HCT116 (cell line): ENCODE data around the gene CD40LG. TPM values are rescaled to one million over a fixed set of nuclear protein-coding genes. Genes with fewer than 3 reads are reported as not detected.

Experiments used
- ATAC-seq: fragments of 200-7000 bp; cut with Tn5 transposase; 2 replicates; pipeline ENCODE4 v1.9.1; 2020; ENCODE audit warnings: mild to moderate bottlenecking, moderate library complexity
- BruUV-seq: library from RNA; stranded (reverse); fragments of 400-500 nt; replicated peaks from 2 replicates; lab custom pipeline; 2021; lab: Mats Ljungman, UMichigan
- CTCF ChIA-PET: fragments of 300-600 bp; sonication (Branson Sonifier 250); formaldehyde crosslinking; loops from one replicate; lab custom pipeline; 2021; ENCODE audit warnings: antibody characterized with exemption; lab: Charles Lee
- POLR2A ChIA-PET: fragments of 300-600, 350-600 bp; sonication (Branson Sonifier 250); formaldehyde crosslinking; loops from one replicate; lab custom pipeline; 2021; ENCODE audit warnings: antibody characterized with exemption; lab: Charles Lee
- RAD21 ChIA-PET, 2 experiments: fragments of 300-600 bp; sonication (Branson Sonifier 250); formaldehyde crosslinking; loops; one replicate each; lab custom pipeline; 2023; ENCODE audit warnings: low total read pairs in 2 of 2; ENCODE audit not compliant: uncharacterized antibody in 2 of 2, unreplicated experiment in 2 of 2, low non-redundant PET in 1 of 2; lab: Charles Lee
- DNase-seq: peaks from one replicate; pipeline ENCODE4 v3.0.0-alpha.2; 2010; ENCODE audit warnings: low read depth, low spot score
- H2AFZ ChIP-seq: fragments of 200-600 bp; shearing (Covaris generic), sonication (generic); 2 replicates; pipeline ENCODE4 v1.6.1; 2017; ENCODE audit warnings: low read depth, mixed run types, mixed read lengths, antibody characterized with exemption, low read length; ENCODE audit not compliant: poor library complexity, severe bottlenecking
- H3K27ac ChIP-seq: 2 replicates; pipeline ENCODE4 v1.5.1; 2012; ENCODE audit warnings: low read depth, low read length
- H3K27me3 ChIP-seq: fragments of 200-600 bp; sonication (generic); 2 replicates; pipeline ENCODE4 v1.6.1; 2016; ENCODE audit warnings: mixed run types, low read length, mixed read lengths; ENCODE audit not compliant: insufficient read depth
- H3K36me3 ChIP-seq, 2 experiments: fragments of 200-500 bp in 1 of 2; fragments of 200-600 bp in 1 of 2; sonication (Bioruptor generic) in 1 of 2; sonication (generic) in 1 of 2; 2 replicates each; pipeline versions ENCODE4 v1.5.1 to v1.6.1; 2014 to 2016; ENCODE audit warnings: low read length in 2 of 2, inconsistent platforms in 1 of 2, mixed read lengths in 1 of 2, mixed run types in 1 of 2; ENCODE audit not compliant: insufficient read depth in 2 of 2, control insufficient read depth in 1 of 2
- H3K4me1 ChIP-seq, 2 experiments: fragments of 200-600 bp in 1 of 2; sonication (generic) in 1 of 2; 2 replicates each; pipeline versions ENCODE4 v1.5.1 to v1.6.1; 2012 to 2017; ENCODE audit warnings: low read length in 2 of 2, inconsistent platforms in 1 of 2, mild to moderate bottlenecking in 1 of 2, mixed read lengths in 1 of 2, mixed run types in 1 of 2, moderate library complexity in 1 of 2; ENCODE audit not compliant: insufficient read depth in 2 of 2, control insufficient read depth in 1 of 2
- H3K4me2 ChIP-seq: fragments of 200-600 bp; sonication (generic); 2 replicates; pipeline ENCODE4 v1.6.1; 2017; ENCODE audit warnings: mixed run types, low read length, mixed read lengths
- H3K4me3 ChIP-seq, 2 experiments: fragments of 200-600 bp in 1 of 2; sonication (generic) in 1 of 2; replicated peaks in 1 of 2; 2 replicates each; pipeline ENCODE4 v1.5.1; 2011 to 2016; ENCODE audit warnings: low read length in 2 of 2, control low read depth in 1 of 2, low read depth in 1 of 2, mild to moderate bottlenecking in 1 of 2, mixed read lengths in 1 of 2, mixed run types in 1 of 2
- H3K79me2 ChIP-seq: fragments of 200-600 bp; sonication (generic); 2 replicates; pipeline ENCODE4 v1.6.1; 2017; ENCODE audit warnings: mild to moderate bottlenecking, mixed run types, low read length, moderate library complexity, mixed read lengths; ENCODE audit not compliant: insufficient read depth
- H3K9ac ChIP-seq: fragments of 200-600 bp; sonication (generic); 2 replicates; pipeline ENCODE4 v1.6.1; 2016; ENCODE audit warnings: low read length, mixed read lengths
- H3K9me2 ChIP-seq: fragments of 200-600 bp; sonication (generic), shearing (Covaris generic); 2 replicates; pipeline ENCODE4 v1.6.1; 2017; ENCODE audit warnings: mixed run types, mild to moderate bottlenecking, moderate library complexity; ENCODE audit not compliant: insufficient read depth
- H3K9me3 ChIP-seq, 2 experiments: fragments of 200-500 bp in 1 of 2; fragments of 200-600 bp in 1 of 2; sonication (Bioruptor generic) in 1 of 2; sonication (generic) in 1 of 2; 2 replicates each; pipeline ENCODE4 v1.6.1; 2014 to 2017; ENCODE audit warnings: low read length in 2 of 2, mixed read lengths in 2 of 2, inconsistent platforms in 1 of 2, low read depth in 1 of 2, mild to moderate bottlenecking in 1 of 2, mixed run types in 1 of 2, moderate library complexity in 1 of 2; ENCODE audit not compliant: control insufficient read depth in 1 of 2, insufficient read depth in 1 of 2
- H4K20me1 ChIP-seq: fragments of 200-600 bp; sonication (generic), shearing (Covaris generic); 2 replicates; pipeline ENCODE4 v1.6.1; 2017; ENCODE audit warnings: mixed run types, mild to moderate bottlenecking, moderate library complexity; ENCODE audit not compliant: insufficient read depth
- CBX3 ChIP-seq: IDR thresholded peaks from 2 replicates; pipeline ENCODE4 v1.6.1; 2012; ENCODE audit warnings: low read depth
- EGR1 ChIP-seq: IDR thresholded peaks from 2 replicates; pipeline ENCODE4 v1.6.1; 2012; ENCODE audit warnings: low read depth
- ELF1 ChIP-seq: IDR thresholded peaks from 2 replicates; pipeline ENCODE4 v1.6.1; 2012; ENCODE audit warnings: low read depth, borderline replicate concordance
- EZH2phosphoT487 ChIP-seq: fragments of 200-600 bp; IDR thresholded peaks from 2 replicates; pipeline ENCODE4 v1.6.1; 2018; ENCODE audit warnings: antibody characterized with exemption, borderline replicate concordance
- FOSL1 ChIP-seq: IDR thresholded peaks from 2 replicates; pipeline ENCODE4 v1.6.1; 2012; ENCODE audit warnings: low read depth
- JUND ChIP-seq: IDR thresholded peaks from 2 replicates; pipeline ENCODE4 v1.6.1; 2012
- POLR2A ChIP-seq: IDR thresholded peaks from 2 replicates; pipeline ENCODE4 v1.7.0; 2011; ENCODE audit warnings: borderline replicate concordance; ENCODE audit not compliant: insufficient read depth, insufficient read length; ENCODE audit errors: extremely low read depth
- POLR2AphosphoS5 ChIP-seq: IDR thresholded peaks from 2 replicates; pipeline ENCODE4 v1.6.1; 2011; ENCODE audit warnings: mild to moderate bottlenecking, low read depth, low read length, moderate library complexity
- RAD21 ChIP-seq: IDR thresholded peaks from 2 replicates; pipeline ENCODE4 v1.6.1; 2012; ENCODE audit warnings: low read depth, mild to moderate bottlenecking
- SIN3A ChIP-seq: IDR thresholded peaks from 2 replicates; pipeline ENCODE4 v1.6.1; 2012; ENCODE audit warnings: low read depth
- SRF ChIP-seq: IDR thresholded peaks from 2 replicates; pipeline ENCODE4 v1.6.1; 2012; ENCODE audit warnings: low read depth
- TCF7L2 ChIP-seq: IDR thresholded peaks from 2 replicates; pipeline ENCODE4 v1.7.0; 2011; ENCODE audit warnings: borderline replicate concordance, inconsistent platforms; ENCODE audit not compliant: insufficient read depth, insufficient read length; ENCODE audit errors: extremely low read depth
- YY1 ChIP-seq: IDR thresholded peaks from 2 replicates; pipeline ENCODE4 v1.6.1; 2011; ENCODE audit warnings: low read length, low read depth, moderate library complexity, mild to moderate bottlenecking; ENCODE audit not compliant: insufficient replicate concordance; ENCODE audit errors: extremely low read depth
- ZBTB33 ChIP-seq: IDR thresholded peaks from 2 replicates; pipeline ENCODE4 v1.6.1; 2011; ENCODE audit warnings: mild to moderate bottlenecking, low read length, moderate library complexity; ENCODE audit not compliant: insufficient replicate concordance; ENCODE audit errors: extremely low read depth
- ZFX ChIP-seq: fragments of 450-650 bp; IDR thresholded peaks from 2 replicates; pipeline ENCODE4 v1.6.1; 2017
- ZNF274 ChIP-seq: fragments of 200-500 bp; sonication (Bioruptor generic); IDR thresholded peaks from 2 replicates; pipeline ENCODE4 v1.6.1; 2014; ENCODE audit warnings: mild to moderate bottlenecking, low read depth, low read length, inconsistent platforms
- intact Hi-C: fragments of 100-400 bp; cut with micrococcal nuclease; formaldehyde crosslinking; loops from 2 replicates; pipeline ENCODE4 v1.10.0; 2022
- total RNA-seq: library from RNA; stranded (reverse); gene quantifications from one replicate; pipeline ENCODE4 v1.2.1, GENCODE V29; 2021; ENCODE audit not compliant: unreplicated experiment
- TF ChIP-seq, protein P1 (sequence below): IDR thresholded peaks from 2 replicates; pipeline ENCODE4 v1.6.1; 2012; ENCODE audit warnings: low read depth
- TF ChIP-seq, protein P2 (sequence below), 3 experiments: fragments of 200-600 bp in 1 of 3; sonication (generic) in 1 of 3; IDR thresholded peaks in 2 of 3; conservative IDR thresholded peaks in 1 of 3; 2 replicates each; pipeline ENCODE4 v1.5.1; 2012 to 2017; ENCODE audit warnings: low read depth in 2 of 3, low read length in 2 of 3, antibody characterized with exemption in 1 of 3, borderline replicate concordance in 1 of 3, control low read depth in 1 of 3, mild to moderate bottlenecking in 1 of 3, mixed read lengths in 1 of 3, mixed run types in 1 of 3, moderate library complexity in 1 of 3; ENCODE audit not compliant: insufficient read depth in 1 of 3

CD40LG gene
- total RNA-seq, 1 experiment from 2014 or later, result not detected

DNA sequence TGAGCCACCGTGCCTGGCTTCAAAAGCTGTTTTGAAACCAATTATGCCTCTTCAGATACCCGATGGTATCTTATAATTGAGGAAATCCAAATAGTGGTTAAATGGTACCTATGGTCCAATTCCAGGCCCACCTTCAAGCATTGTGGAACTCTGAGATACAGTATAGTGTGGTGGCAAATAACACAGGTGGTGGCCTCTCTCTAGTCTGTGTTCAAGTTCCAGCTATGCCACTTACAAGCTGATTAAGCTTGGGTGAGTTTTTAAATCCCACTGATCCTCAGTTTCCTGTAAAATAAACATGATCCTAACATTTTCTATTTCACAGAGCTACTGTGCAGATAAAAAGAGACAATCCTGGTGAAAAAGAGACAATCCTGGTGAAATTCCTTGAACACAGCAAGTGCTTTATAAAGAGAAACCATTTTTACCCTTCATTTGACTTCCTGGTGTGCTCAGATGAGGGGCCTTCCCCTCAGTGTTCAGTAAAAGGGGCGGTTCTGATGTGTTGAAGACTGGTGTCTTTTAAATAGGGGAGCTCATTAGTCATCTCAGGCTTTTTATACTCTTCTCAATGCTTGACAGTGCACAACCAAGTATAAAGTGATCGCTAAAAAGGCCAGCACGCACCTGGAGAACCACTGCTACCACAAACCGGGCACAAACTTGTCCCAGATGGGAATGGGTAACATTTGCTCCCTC is 30.8 kb upstream of the CD40LG start:
- intact Hi-C loops, result loop anchor here (10.0 kb wide), 1 partner anchor 308 kb away; no protein-coding TSS in a partner anchor
- no peak for TF ChIP-seq ZNF274
- TF ChIP-seq, protein P1, sequence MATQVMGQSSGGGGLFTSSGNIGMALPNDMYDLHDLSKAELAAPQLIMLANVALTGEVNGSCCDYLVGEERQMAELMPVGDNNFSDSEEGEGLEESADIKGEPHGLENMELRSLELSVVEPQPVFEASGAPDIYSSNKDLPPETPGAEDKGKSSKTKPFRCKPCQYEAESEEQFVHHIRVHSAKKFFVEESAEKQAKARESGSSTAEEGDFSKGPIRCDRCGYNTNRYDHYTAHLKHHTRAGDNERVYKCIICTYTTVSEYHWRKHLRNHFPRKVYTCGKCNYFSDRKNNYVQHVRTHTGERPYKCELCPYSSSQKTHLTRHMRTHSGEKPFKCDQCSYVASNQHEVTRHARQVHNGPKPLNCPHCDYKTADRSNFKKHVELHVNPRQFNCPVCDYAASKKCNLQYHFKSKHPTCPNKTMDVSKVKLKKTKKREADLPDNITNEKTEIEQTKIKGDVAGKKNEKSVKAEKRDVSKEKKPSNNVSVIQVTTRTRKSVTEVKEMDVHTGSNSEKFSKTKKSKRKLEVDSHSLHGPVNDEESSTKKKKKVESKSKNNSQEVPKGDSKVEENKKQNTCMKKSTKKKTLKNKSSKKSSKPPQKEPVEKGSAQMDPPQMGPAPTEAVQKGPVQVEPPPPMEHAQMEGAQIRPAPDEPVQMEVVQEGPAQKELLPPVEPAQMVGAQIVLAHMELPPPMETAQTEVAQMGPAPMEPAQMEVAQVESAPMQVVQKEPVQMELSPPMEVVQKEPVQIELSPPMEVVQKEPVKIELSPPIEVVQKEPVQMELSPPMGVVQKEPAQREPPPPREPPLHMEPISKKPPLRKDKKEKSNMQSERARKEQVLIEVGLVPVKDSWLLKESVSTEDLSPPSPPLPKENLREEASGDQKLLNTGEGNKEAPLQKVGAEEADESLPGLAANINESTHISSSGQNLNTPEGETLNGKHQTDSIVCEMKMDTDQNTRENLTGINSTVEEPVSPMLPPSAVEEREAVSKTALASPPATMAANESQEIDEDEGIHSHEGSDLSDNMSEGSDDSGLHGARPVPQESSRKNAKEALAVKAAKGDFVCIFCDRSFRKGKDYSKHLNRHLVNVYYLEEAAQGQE, result no peak
- no peak for TF ChIP-seq POLR2A
- no peak for TF ChIP-seq POLR2AphosphoS5
- no peak for TF ChIP-seq YY1
- no peak for TF ChIP-seq EZH2phosphoT487
- no peak for TF ChIP-seq SIN3A
- no peak for TF ChIP-seq ELF1
- TF ChIP-seq ZBTB33, result no peak
- no peak for TF ChIP-seq ZFX
- no peak for TF ChIP-seq SRF
- TF ChIP-seq FOSL1, result no peak
- TF ChIP-seq, protein P2, sequence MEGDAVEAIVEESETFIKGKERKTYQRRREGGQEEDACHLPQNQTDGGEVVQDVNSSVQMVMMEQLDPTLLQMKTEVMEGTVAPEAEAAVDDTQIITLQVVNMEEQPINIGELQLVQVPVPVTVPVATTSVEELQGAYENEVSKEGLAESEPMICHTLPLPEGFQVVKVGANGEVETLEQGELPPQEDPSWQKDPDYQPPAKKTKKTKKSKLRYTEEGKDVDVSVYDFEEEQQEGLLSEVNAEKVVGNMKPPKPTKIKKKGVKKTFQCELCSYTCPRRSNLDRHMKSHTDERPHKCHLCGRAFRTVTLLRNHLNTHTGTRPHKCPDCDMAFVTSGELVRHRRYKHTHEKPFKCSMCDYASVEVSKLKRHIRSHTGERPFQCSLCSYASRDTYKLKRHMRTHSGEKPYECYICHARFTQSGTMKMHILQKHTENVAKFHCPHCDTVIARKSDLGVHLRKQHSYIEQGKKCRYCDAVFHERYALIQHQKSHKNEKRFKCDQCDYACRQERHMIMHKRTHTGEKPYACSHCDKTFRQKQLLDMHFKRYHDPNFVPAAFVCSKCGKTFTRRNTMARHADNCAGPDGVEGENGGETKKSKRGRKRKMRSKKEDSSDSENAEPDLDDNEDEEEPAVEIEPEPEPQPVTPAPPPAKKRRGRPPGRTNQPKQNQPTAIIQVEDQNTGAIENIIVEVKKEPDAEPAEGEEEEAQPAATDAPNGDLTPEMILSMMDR (IDR thresholded peaks at IDR 0.05 in 2 of 3, conservative IDR thresholded peaks at IDR 0.05 in 1 of 3; ENCODE audit: borderline replicate concordance in 1 of 3, insufficient read depth in 1 of 3, low read depth in 2 of 3, low read length in 2 of 3), result no peak
- no peak for TF ChIP-seq CBX3
- no peak for TF ChIP-seq JUND
- TF ChIP-seq TCF7L2, result no peak
- TF ChIP-seq EGR1, result no peak
- TF ChIP-seq RAD21, result no peak
- CTCF ChIA-PET, result no interaction called here
- no peak for ATAC-seq
- H3K27me3 ChIP-seq, result no peaks in the 10 kb centered on the region
- RAD21 ChIA-PET, result no interaction called here
- H3K79me2 ChIP-seq, result no peaks in the 10 kb centered on the region
- BruUV-seq, result no TSS peak
- POLR2A ChIA-PET, result no interaction called here
- H3K4me2 ChIP-seq, result no peak overlapping the region
- no peaks in the 10 kb centered on the region for H3K9me2 ChIP-seq
- H4K20me1 ChIP-seq, result no peaks in the 10 kb centered on the region
- no peak overlapping the region for H3K4me3 ChIP-seq
- H3K27ac ChIP-seq, result no peak overlapping the region
- no peak for DNase-seq
- no peaks in the 10 kb centered on the region for H3K4me1 ChIP-seq
- no peaks in the 10 kb centered on the region for H3K9me3 ChIP-seq
- H3K36me3 ChIP-seq, result no peaks in the 10 kb centered on the region
- no peak overlapping the region for H2AFZ ChIP-seq
- no peak overlapping the region for H3K9ac ChIP-seq
